Bronchial epithelial cell (primary cell): ENCODE measurements around the gene RAB29. TPM values are rescaled to one million over a fixed set of nuclear protein-coding genes. Genes with fewer than 3 reads are reported as not detected.
"Not testable (repeated sequence)": the region's sequence is repeated elsewhere in the genome, so short reads cannot be mapped to it uniquely, and the experiment has no call there.

Source experiments
- DNase-seq: peaks from one replicate; pipeline ENCODE4 v3.0.0-alpha.2; 2010; ENCODE audit warnings: low read depth
- FAIRE-seq: peaks from 2 replicates; lab custom pipeline; 2011; peaks lifted over from hg19 to GRCh38; lab: Jason Lieb, UNC
- H3K27me3 ChIP-seq: 2 replicates; pipeline ENCODE4 v1.5.1; 2011; ENCODE audit warnings: low read length; ENCODE audit not compliant: control insufficient read depth, insufficient read depth
- H3K36me3 ChIP-seq: 2 replicates; pipeline ENCODE4 v1.5.1; 2011; ENCODE audit warnings: low read length; ENCODE audit not compliant: control insufficient read depth, insufficient read depth
- H3K4me3 ChIP-seq: 2 replicates; pipeline ENCODE4 v1.5.1; 2011; ENCODE audit warnings: mild to moderate bottlenecking, low read depth, low read length, control low read depth
- total RNA-seq: library from RNA; depleted of rRNA; stranded (reverse); fragments of >200 nt; gene quantifications from 2 replicates; pipeline ENCODE4 v1.2.1, GENCODE V29; 2014
- TF ChIP-seq, protein P1 (sequence below): IDR thresholded peaks from 2 replicates; pipeline ENCODE4 v1.5.1; 2011; ENCODE audit warnings: mild to moderate bottlenecking, moderate library complexity, low read length, control low read depth, inconsistent platforms; ENCODE audit not compliant: insufficient read depth, severe bottlenecking

Gene RAB29, protein sequence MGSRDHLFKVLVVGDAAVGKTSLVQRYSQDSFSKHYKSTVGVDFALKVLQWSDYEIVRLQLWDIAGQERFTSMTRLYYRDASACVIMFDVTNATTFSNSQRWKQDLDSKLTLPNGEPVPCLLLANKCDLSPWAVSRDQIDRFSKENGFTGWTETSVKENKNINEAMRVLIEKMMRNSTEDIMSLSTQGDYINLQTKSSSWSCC
- total RNA-seq, result 14.3 and 18.7 TPM in 2 replicates

DNA sequence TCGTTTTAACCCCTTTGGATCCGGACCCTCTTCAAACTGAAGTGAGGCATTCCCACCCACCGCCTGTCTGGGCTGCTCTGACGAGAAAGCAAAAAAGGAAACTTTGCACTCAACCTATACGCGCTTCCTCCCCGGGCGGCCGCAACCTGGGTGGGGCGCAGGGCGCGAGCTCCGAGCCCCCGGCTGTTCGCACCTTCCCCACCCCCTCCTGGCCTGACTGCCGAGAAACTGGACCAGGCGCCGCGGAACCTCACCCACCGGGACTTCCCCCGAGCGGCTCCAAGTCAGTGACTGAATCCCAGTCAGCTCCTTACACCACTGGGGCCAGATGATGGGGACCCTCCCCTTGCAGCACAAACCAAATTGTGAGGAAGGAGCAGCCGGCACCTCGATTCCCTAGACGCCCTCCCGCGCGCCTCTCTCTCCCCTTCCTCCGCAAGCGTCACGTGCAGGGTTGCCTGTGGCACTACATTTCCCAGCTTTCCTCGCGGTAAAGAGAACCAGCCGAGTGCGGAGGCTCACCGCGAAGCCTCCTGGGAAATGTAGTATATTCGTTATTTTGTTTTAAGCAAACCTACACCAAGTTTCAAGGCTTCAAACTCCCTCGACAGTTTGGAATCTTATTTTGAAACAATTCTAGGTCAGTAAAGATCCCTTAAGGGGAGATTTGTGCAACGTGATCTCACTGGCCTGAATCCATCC lies at the start of gene RAB29:
TSS of gene RAB29 (minus strand) at position 468 of the 702 bp plus-strand sequence. CDS start 526 bp downstream, outside the sequence.
- H3K4me3 ChIP-seq, result peak within 1 kb of the TSS; percentile 90
- TF ChIP-seq, protein P1, sequence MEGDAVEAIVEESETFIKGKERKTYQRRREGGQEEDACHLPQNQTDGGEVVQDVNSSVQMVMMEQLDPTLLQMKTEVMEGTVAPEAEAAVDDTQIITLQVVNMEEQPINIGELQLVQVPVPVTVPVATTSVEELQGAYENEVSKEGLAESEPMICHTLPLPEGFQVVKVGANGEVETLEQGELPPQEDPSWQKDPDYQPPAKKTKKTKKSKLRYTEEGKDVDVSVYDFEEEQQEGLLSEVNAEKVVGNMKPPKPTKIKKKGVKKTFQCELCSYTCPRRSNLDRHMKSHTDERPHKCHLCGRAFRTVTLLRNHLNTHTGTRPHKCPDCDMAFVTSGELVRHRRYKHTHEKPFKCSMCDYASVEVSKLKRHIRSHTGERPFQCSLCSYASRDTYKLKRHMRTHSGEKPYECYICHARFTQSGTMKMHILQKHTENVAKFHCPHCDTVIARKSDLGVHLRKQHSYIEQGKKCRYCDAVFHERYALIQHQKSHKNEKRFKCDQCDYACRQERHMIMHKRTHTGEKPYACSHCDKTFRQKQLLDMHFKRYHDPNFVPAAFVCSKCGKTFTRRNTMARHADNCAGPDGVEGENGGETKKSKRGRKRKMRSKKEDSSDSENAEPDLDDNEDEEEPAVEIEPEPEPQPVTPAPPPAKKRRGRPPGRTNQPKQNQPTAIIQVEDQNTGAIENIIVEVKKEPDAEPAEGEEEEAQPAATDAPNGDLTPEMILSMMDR, result no peak
- peaks cover 2% of the 10 kb centered on the region for H3K36me3 ChIP-seq
- peak; percentile 79 for DNase-seq
- no peak for FAIRE-seq
- H3K27me3 ChIP-seq, result no peaks in the 10 kb centered on the region

DNA sequence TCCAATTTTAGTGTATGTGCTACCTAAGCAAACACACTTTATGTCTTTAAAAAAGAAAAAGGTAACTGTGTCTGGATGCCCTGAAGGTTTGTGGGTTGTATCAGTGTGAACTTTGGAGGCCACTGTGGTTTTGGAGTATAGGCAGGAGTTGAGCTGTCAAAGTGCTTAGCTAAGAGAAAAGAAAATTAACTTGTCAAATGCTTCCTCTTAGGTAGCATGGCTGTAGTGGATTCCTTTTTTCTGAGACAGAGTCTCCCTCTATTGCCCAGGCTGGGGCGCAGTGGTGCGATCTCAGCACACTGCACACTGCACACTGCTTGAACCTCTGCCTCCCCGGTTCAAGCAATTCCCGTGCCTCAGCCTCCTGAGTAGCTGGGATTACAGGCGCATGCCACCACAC lies 48.9 kb upstream of the RAB29 start:
- Histone ChIP-seq H3K36me3 (no peaks in the 10 kb centered on the region), H3K27me3 (peaks cover 7% of the 10 kb centered on the region), H3K4me3 (no peak overlapping the region)
- DNase-seq, result no peak
- TF ChIP-seq, protein P1, result no peak
- no peak for FAIRE-seq

- FAIRE-seq, H3K4me3 ChIP-seq, H3K36me3 ChIP-seq, H3K27me3 ChIP-seq, DNase-seq: not testable (repeated sequence)
Measured at GRCh38 chr1:205823260-205823659, 48.0 kb upstream of the RAB29 start.

DNA sequence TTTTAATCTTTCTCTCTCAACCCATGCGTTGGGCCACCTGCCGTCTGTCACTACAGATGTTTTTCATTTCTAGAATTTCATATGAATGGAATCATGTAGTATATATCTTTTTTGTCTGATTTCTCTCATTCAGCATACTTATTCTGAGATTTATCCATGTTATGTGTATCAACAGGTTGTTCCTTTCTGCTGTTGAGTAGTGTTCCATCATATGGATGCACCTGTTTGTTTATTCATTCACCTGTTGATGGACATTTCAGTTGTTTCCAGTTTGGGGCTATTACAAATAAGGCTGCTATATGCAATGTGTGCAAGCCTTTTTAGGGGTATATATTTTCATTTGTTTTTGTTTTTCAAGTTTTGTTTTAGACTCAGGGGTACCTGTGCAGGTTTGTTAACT lies 47.1 kb upstream of the RAB29 start:
- no peak overlapping the region for H3K4me3 ChIP-seq
- no peak for FAIRE-seq

GRCh38 chr1:205817988-205818387 lies 42.7 kb upstream of the RAB29 start:
- Histone ChIP-seq H3K27me3 (no peaks in the 10 kb centered on the region), H3K4me3 (no peak overlapping the region), H3K36me3 (no peaks in the 10 kb centered on the region)
- TF ChIP-seq, protein P1, result no peak
- no peak for DNase-seq
- no peak for FAIRE-seq

More for the DNA sequence above, 47.1 kb upstream of the RAB29 start:
- TF ChIP-seq, protein P1, result no peak
- Histone ChIP-seq H3K36me3 (no peaks in the 10 kb centered on the region), H3K27me3 (peaks cover 5% of the 10 kb centered on the region)
- no peak for DNase-seq

- Histone ChIP-seq H3K27me3 (no peaks in the 10 kb centered on the region), H3K4me3 (no peak overlapping the region), H3K36me3 (no peaks in the 10 kb centered on the region)
- FAIRE-seq (no peak), DNase-seq (no peak)
- TF ChIP-seq, protein P1, result no peak
Measured at GRCh38 chr1:205817364-205817763, 42.1 kb upstream of the RAB29 start.
